HL-60 (cell line): ENCODE measurements around the gene PTGS1.

Experiments used
- DNase-seq, 2 experiments: peaks; one replicate each; pipeline ENCODE4 v3.0.0-alpha.2; 2010 to 2020; ENCODE audit warnings: low read depth in 1 of 2, low spot score in 1 of 2
- H3K27ac ChIP-seq: fragments of 250-450 bp; sonication (Bioruptor Pico); replicated peaks from 2 replicates; pipeline ENCODE4 v1.5.1; 2020; ENCODE audit warnings: mild to moderate bottlenecking, moderate library complexity
- H3K27me3 ChIP-seq: fragments of 250-450 bp; sonication (Bioruptor Pico); 2 replicates; pipeline ENCODE4 v1.5.1; 2021; ENCODE audit warnings: mild to moderate bottlenecking, moderate library complexity; ENCODE audit not compliant: insufficient read depth, poor library complexity, severe bottlenecking
- H3K4me3 ChIP-seq: replicated peaks from 2 replicates; pipeline ENCODE4 v1.5.1; 2011; ENCODE audit warnings: mild to moderate bottlenecking, control low read depth, low read length; ENCODE audit not compliant: insufficient read depth
- CTCF ChIP-seq: IDR thresholded peaks from one replicate; pipeline ENCODE4 v1.5.1; 2011; ENCODE audit warnings: low read length, control low read depth, inconsistent platforms; ENCODE audit not compliant: insufficient read depth
- GABPA ChIP-seq: IDR thresholded peaks from 2 replicates; pipeline ENCODE4 v1.6.1; 2012; ENCODE audit warnings: low read depth
- POLR2AphosphoS5 ChIP-seq: IDR thresholded peaks from 2 replicates; pipeline ENCODE4 v1.6.1; 2012; ENCODE audit warnings: low read depth
- SPI1 ChIP-seq: IDR thresholded peaks from 2 replicates; pipeline ENCODE4 v1.6.1; 2012; ENCODE audit warnings: low read depth, mild to moderate bottlenecking, borderline replicate concordance
- TF ChIP-seq, protein P1 (sequence below): IDR thresholded peaks from 2 replicates; pipeline ENCODE4 v1.6.1; 2012; ENCODE audit warnings: low read depth; ENCODE audit not compliant: insufficient replicate concordance

The PTGS1 gene

DNA sequence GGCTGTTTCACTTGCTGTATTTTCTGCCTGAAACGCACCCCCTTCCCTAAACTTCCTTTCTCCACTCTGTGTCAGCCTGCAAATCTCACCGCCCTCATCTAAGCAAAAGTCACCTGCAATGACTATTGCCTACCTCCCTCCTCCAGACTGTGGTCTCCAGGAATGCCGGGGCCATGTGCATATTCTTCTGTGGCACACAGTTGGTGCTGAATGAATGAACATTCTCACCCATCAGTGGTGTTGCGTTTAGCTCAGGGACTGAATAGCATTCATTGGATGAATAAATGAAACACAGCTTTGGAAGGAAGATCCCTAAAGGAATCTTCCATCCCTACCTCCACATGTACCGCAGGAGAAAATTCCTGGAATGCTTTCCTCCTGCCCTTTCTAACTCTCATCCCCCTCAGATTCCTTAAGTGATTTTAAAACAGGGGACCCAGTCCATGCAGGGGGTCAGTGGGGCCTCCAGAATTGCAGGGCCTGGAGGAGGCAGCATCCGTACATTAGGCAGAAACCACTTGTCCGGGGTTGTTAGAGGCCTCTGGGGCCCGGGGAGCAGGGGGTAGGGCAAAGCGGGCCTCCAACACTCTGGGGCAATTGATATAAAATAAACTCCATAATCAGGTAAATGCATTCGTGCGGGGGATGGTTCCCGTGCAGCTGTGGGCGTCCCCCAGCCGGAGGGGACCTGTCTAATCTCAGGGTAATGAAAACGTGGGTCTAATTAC is 28.3 kb upstream of the PTGS1 start:
- H3K4me3 ChIP-seq = no peak overlapping the region
- H3K27ac ChIP-seq = no peak overlapping the region
- H3K27me3 ChIP-seq = peaks cover 8% of the 10 kb centered on the region
- TF ChIP-seq GABPA (no peak), SPI1 (no peak), POLR2AphosphoS5 (no peak), CTCF (no peak)
- TF ChIP-seq, protein P1, sequence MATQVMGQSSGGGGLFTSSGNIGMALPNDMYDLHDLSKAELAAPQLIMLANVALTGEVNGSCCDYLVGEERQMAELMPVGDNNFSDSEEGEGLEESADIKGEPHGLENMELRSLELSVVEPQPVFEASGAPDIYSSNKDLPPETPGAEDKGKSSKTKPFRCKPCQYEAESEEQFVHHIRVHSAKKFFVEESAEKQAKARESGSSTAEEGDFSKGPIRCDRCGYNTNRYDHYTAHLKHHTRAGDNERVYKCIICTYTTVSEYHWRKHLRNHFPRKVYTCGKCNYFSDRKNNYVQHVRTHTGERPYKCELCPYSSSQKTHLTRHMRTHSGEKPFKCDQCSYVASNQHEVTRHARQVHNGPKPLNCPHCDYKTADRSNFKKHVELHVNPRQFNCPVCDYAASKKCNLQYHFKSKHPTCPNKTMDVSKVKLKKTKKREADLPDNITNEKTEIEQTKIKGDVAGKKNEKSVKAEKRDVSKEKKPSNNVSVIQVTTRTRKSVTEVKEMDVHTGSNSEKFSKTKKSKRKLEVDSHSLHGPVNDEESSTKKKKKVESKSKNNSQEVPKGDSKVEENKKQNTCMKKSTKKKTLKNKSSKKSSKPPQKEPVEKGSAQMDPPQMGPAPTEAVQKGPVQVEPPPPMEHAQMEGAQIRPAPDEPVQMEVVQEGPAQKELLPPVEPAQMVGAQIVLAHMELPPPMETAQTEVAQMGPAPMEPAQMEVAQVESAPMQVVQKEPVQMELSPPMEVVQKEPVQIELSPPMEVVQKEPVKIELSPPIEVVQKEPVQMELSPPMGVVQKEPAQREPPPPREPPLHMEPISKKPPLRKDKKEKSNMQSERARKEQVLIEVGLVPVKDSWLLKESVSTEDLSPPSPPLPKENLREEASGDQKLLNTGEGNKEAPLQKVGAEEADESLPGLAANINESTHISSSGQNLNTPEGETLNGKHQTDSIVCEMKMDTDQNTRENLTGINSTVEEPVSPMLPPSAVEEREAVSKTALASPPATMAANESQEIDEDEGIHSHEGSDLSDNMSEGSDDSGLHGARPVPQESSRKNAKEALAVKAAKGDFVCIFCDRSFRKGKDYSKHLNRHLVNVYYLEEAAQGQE = no peak
- DNase-seq = no peak

- DNase-seq = no peak
- Histone ChIP-seq H3K27me3 (peaks cover 11% of the 10 kb centered on the region), H3K27ac (no peak overlapping the region), H3K4me3 (peak overlapping the region; percentile 46)
- TF ChIP-seq POLR2AphosphoS5 (no peak), GABPA (no peak)
These were observed 24.1 kb upstream of the PTGS1 start for GRCh38 chr9:122346478-122347347.

- Histone ChIP-seq H3K27ac (no peak overlapping the region), H3K4me3 (peak overlapping the region; percentile 46)
- DNase-seq = peak in 1 of 2 experiments; percentile 28
These were observed 23.2 kb upstream of the PTGS1 start for GRCh38 chr9:122347348-122348287.

More at GRCh38 chr9:122347348-122348287, 23.2 kb upstream of the PTGS1 start:
- peaks cover 11% of the 10 kb centered on the region for H3K27me3 ChIP-seq
- TF ChIP-seq GABPA = no peak
- no peak for TF ChIP-seq CTCF
- no peak for TF ChIP-seq SPI1
- TF ChIP-seq, protein P1 = no peak
- TF ChIP-seq POLR2AphosphoS5 = no peak
